ENCODE data around the gene QRFP.

QRFP gene, protein sequence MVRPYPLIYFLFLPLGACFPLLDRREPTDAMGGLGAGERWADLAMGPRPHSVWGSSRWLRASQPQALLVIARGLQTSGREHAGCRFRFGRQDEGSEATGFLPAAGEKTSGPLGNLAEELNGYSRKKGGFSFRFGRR

DNA sequence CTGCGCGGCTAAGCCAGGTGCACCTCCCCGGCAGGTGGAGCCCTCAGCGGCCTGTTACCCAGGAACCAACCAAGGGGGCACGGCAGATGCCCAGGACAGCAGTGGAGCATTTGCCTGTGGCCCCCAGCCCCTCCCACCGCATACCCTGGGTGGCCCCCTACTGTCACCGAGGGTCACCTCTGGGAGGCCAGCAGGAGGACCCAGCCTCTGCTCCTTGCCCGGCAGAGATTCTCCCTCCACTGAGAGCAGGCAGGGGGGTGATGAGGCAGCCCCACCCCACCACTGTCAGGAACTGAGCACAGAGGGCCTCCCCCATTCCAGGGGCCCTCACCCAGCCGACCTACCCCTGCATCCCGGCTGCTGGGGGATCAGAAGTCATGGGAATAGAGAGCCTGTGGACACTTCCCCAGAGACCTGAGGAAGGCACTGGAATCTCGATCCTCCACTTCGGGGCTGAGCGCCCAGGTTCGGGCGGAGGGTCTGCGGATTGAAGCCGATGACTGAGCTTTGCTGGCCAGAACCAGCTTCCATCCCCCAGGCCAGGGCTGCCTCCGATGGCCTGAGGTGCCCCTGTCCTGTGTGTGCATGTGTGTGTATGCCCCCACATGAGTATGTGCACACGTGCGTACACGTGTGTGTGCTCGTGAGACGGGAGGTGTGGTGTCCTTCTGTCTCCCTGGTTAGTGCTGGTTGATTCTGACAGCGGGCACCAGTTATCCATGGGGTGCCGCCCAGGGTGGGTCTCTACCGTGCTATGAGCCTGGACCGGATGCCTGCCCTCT lies at the start of gene QRFP:
QRFP (minus strand) TSS at position 580 of the 782 bp plus-strand sequence. CDS start 2,974 bp downstream, outside the sequence.
- no peak for DNase-seq (ENCODE audit: low spot score)

DNA sequence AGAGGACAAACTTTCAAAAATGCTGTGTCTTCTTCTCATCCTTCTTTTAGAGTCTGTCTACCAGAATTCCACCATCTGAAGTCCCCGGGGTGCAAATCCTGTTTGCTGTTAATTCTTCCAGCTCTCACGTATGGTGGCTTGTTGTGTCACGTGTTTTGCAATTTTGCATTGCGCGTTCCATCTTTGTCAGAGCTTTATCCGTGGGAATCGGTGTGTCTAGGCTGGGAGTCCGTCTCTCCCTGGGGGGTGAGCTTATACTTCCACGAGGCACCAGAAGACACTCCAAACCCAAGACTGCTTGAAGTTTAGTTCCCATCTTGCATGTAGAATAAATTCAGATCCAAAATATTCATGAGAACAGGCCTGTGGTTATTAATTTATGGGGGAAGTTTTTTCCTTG lies 48.6 kb upstream of the QRFP start:
- no peak for DNase-seq (ENCODE audit: low spot score)

DNA sequence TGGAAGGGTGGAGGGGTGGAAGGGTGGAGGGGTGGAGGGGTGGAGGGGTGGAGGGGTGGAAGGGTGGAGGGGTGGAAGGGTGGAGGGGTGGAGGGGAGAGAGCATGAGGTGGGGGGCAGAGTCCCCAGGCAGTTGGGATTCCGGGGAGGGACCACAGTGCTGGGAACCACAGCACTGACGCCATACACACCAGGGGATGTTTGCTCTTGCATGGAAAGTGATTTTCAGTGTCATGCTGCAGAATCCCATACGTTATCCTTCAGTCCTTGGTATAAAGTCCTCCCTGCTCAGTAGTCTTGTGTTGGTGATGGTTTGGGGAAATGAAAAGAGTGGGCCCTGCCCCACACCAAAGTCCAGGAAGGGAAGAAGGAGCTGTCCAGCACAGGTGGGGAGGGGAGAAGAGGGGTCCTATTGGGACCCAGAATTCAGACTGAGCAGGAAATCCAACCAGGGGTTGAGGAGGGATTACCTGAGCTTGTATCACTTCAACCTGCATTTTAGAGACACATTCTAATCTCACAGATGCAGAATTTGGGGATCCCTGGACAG lies 48.0 kb upstream of the QRFP start:
- no peak for DNase-seq (ENCODE audit: low spot score)

DNA sequence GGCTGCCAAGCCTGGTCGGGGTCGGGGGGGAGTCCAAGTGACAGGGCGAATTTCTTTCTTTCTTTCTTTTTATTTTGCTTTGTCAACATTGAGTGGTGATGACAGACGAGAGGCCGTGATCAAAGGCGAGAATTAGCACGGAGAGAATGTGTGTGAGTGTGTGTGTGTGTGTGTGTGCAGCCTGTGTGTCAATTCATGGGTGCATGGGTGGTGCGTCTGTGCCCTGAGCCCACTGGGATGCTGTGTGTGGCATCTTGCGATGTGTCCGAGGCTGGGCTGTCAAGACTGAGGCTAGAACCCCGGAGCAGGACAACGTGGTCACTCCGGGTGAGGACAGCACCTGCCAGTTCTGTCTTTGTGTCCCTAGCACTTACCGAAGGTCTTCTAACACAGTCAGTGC lies 47.2 kb upstream of the QRFP start:
- no peak for DNase-seq (ENCODE audit: low spot score)

DNA sequence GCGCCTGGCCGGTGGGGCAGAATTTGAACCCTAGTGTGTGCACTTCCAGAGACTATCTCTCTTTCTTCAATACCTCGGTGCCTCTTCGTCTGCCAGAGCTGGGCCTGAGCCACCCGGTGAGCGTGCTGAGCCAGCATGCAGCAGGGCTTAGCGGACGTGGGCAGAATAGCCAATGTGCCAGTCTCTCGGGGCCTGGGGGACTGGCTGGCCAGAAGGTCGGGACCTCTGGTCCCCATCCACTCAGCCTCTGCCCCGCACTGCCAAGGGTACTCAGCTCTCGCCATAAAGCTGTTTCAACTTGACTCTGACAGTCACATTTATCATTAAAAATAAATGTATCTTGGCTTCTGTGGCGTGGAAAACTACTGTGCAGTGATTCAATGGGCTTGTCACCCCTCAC lies 46.6 kb upstream of the QRFP start:
- no peak for DNase-seq (ENCODE audit: low spot score)

DNA sequence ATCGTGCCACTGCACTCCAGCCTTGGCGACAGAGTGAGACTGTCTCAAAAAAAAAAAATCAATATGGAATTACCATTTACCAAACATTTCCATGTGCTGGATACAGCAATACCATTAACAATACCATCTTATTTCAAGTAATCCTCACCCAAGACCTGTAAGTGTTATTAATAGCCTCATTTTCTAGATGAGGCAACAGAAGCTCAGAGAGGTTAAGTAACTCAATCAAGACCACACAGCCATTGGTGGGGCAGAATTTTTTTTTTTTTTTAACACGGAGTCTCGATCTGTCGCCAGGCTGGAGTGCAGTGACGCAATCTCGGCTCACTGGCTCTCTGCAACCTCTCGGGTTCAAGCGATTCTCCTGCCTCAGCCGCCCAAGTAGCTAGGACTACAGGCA lies 46.1 kb upstream of the QRFP start:
- no peak for DNase-seq (ENCODE audit: low spot score)

DNA sequence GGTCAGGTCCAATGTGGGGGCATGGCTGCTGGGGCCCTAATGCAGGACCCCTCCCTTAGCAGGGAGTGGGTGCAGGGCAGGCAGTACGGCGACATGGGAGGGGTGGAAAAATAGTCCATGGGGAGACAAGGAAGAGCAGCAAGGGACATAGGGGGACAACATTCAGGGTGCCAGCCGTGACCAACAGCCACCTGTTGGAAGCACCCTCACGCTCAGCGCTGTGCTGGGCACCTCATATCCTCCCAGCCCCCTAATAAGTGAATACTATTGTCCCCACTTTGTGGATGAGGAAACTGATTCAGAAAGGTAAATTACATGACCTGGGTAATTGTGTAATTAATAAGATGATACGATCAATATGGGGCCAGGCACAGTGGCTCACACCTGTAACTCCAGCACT lies 45.5 kb upstream of the QRFP start:
- no peak for DNase-seq (ENCODE audit: low spot score)

DNA sequence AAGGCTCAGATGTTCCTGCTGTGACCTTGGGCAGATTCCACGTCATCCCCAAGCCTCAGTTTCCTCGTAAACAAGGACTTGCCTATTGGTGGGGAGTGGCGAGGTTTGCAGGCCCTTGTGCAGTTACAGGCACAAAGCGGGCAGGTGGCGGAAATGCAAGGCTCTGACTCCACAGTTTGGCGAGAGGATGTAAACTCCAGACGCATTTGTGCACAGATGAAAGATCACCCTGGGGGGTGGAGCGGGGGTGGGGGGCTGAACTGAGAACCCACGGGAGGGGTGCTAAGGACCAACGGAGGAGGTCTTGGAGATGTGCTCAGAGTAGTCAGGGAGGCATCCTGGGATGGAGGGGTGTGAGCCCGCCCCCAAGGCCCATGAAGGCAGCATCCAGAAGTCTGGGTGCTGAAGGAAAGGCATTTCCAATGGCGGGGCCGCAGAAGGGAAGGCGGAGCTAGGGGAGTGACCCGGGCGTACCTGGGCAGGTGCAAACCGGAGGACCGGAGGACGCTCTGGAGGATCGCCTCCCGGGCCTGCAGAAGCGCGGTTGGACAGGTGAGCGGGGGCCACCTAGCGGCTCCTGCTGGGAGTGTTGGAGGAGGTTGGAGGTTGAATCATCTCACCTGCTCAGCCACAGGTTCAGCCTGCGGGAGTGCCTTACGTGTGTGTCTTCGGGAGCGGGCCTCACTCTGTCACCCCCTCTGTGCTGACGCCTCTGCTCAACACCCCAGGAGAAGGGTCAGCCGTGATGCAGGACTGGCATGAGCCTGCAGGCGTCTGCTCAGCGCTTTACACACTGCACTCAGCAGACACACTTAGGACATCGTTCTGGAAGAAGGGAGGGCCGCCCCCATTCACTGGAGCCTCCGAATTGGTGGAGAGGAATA lies 44.3 kb upstream of the QRFP start:
- DNase-seq (ENCODE audit: low spot score) = peak; percentile 68

DNA sequence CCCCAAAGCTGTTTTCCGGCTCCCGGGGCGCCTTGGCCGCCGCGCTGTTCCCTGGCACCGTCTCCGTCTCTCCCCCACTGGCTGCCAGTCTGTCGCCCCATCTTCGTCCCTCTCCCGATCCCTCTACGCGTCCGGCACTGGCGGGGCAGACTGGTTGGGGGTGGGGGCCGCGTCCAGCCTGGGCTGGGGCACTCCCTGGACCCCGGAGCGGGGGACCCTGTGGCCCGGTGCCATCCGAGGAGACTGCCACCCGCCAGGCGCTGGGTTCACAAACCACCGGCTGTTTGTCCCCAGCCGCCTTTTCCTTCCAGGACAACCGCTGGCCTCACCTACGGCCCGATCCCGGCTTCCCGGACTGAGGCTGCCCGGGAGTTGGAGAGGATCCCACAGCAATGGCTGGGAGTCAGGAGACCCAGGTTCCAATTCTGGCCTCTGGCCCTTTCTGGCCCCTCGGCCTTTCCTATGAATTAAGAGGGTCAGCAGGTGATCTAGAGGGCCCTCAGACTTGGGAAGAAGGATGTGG lies 43.5 kb upstream of the QRFP start:
- DNase-seq (ENCODE audit: low spot score) = no peak

DNA sequence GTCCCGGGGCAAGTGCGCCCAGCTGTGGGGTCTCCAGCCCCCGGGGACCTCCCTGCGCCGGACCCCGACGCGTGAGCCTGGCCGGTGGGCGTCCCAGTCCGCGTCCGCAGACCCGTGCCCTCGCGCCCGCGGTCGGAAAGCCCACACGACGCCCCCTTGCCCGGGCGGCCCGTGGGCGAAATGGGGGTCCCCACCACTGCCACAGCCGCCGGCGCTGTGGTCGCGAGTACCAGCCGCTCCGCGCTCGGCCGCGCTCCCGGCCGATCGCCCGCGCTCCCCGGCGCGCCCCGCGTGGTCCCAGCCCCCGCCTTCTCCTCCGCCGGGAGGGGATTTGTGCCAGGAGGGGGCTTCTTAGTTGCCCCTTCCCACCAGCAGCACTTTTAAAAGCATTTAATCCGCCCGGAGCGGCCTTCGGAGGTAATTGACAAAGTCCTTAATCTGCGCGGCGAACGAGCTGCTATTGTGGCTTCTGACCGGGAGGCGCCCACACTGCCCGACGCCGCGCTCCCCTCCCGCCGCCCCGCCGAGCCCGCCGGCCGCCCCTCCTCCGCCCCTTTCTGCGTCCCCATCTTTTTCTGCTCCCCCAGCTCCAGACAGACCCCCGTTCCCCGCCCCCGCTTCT lies 42.9 kb upstream of the QRFP start:
- DNase-seq (ENCODE audit: low spot score) = no peak

DNA sequence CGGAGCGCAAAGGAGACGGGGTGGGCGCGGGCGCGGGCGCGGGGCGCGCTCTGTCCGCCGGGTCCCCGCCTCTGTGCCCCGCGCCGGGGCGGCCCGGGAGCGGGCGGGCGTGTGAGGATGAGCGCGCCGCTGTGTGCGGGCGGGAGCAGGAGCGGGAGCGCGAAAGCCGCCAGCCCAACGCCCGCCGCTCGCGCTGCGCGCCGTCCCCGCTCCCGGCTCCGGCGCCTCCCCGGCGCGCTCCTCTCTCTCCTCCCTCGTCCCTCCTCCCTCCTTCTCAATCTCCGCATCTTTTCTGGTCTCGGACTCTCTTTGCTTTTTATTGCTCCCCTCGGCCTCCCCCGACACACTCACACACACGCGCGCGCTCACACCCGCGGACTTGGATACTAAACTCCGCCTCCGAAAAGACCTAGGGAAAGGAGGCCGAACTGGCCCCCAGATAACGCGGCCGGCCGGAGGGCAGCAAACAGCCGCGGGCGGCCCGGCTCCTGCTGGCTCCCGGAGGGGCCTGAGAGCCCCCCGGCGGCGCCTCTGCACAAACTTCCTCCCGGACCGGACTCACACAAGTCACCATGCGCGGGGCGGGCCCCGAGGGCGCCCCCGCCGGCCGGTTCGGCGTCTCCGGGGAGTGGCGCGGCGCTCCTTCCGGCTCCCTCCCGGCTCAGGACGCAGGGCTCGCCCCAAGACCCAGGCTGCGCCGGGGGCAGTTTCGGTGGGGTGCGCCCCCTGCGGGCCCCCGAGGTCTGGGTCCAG lies 42.2 kb upstream of the QRFP start, which contains the start of gene FIBCD1:
FIBCD1 (minus strand) TSS at position 596 of the 753 bp plus-strand sequence. CDS start 640 bp downstream, outside the sequence.
- no peak for DNase-seq (ENCODE audit: low spot score)

DNA sequence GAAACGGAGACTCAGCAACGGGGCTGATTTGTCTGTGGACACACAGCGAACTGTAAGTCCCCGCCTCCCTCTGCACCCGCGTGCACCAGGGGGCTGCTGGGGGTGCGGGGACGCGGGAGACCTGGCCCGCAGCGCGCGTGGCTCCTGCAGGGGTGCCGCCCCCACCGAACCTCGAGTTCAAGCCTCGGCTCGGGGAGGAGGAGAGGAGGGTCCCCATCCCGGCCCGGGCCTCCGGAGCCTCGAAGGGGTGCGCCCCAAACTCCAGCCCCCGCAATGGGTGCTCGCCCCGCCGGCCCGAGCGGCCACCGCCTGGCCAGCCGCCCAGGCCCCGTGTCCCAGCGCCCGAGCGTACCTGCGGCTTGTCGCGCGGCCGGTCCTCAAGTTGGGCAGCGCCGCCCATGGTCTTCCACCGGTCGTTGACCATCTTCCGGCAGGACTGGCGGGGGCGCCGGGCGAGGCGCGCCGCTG lies 41.6 kb upstream of the QRFP start:
- DNase-seq (ENCODE audit: low spot score) = no peak

DNA sequence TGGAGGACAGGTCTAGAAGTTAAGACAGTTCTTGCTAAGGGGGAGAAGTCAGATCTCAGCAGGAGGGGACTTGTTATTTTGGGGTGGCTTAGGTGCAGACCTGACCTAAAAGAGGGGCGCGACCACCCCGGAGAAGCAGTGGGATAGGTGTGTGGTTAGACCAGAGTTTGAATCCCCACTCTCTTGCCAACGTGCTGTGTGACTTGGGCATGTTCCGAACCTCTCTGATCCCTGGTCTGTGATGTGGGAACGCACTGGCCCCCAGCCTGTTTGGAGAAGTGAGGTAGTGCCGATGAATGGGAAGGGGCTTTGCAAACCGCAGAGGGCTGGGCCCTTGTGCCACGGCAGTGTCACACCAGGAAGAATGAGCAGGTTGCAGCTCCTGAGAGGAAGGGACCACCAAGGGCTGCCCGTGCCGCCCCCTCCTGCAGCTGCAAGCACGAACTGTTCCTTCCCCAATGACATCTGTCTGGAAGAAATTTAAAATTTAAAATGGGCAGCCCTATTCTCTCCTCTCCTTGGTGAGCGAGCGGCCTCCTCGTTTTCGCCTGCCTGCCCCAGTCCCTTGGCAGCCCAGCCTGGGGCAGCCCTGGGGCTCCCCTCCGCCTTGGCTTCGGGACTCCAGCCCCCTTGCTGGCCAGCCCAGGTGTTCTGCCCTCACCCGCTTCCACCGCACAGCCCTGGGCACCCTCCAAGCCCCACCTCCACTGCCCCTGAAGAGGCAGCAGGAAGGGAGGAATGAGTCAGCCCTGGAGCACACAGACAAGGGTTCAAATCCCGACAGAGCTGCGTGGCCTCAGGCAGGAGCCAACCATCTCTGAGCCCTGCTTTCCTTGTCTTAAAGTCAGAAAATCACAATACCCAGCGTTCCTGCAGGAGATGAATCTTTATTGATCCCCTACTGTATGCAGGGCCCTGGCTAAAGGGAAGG lies 40.8 kb upstream of the QRFP start:
- no peak for DNase-seq (ENCODE audit: low spot score)

DNA sequence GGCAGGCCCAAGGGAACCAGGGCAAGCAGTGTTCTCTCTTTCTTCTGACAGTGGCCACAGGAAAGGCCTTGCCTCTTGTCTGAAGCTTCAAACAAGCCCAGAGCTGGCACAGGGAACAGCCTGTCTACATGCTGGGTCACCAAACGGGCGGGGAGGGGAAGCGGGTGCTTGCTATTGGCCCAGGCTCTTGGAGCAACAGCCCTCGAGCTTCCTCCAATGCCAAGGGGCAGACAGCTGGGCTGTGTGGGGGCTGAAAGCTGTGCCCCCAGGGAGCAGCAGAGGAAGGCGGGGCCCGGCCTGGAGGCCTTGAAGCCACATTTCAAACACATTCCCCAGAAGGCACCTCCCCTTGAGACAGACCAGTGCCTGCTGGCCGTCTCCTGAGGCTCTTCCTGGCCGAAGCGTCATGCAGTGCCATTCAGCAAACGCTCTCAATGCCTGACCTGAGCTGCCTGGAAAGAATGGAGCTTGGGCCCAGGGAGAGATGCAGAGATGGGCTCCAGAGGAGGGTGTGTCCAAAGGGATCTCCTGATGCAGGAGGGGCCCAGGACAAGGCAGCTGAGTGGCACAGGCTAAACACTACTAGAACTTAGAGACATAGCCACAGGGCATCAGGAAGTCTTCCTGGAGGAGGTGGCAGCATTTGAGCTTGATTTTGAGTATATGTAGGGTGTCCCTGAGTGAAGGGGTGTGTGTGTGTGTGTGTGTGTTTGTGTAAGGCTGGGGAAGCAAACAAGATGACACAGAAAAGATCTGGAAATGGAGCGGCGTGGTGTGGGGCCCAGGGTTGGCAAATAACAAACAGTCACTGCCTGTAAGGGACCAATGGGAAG lies 39.9 kb upstream of the QRFP start:
- DNase-seq (ENCODE audit: low spot score) = no peak

DNA sequence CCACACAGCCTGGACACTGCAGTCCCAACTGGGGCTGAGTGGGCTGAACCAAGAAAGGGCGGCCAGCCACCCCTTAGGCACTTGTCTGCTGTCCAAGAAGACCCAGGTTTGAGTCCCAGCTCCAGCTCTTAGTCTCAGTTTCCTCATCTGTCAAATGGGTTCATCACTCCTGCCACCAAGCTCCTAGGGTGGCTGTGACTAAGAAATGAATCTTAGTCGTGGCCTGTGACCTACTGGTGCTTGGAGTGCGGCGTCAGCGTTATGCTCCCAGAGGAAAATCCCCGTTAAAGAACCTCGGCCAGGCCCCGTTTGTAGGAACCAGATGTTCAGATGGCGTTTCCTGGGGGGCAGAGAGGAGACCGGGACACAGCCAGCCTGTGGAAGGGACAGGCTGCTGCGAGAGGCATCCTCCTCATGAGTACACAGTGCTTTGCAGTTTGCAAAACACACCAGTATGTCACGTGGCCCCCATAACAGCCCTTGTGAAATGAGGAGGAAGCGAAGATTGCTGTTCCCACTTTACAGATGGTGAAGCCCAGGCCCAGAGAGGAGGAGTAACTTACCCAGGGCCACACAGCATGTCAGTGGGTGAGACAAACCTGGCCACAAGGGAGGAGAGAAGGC lies 39.1 kb upstream of the QRFP start:
- no peak for DNase-seq (ENCODE audit: low spot score)

DNA sequence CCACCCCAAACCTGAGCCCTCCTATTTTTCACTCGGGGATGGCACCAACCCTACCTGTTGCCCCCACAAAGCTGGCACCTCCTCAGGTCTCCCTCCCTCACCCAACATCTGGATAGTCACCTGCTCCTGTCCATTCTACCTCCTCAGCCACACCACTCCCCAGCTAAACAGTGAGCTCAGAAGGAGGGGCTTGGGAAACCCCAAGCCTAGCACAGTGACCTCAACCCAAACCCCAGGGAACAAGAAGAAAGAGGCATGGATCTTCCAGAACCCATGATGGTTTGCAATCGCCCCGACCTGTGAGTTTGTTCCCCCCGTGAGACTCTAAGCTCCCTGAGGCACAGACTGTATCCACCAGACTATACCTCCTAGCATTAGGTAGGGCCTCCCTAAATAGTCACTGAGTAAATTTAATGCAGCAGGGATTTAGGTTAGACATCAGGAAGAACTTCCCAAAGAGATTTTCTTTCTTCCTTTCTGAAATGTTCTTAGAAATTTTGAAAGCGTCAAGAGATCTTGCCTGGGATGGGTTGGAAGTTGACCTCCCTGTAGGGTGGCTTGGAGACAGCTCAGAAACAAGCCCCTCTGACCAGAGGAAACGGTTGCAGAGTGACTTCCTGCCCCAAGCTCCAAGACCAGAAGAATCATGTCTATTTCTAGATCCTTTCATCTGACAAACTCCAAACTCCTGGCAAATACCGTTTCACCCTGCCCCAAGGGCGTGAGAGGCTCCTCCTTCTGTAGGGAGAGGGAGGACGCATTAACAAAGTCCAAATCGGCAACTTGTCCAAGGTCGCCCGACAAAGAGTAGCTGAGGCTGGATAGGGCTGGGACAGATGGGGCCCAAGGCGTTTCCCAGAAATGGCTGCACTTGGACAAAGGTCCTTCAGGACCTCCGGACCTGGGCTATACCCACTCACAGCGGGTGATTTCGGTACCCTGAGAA lies 38.4 kb upstream of the QRFP start:
- no peak for DNase-seq (ENCODE audit: low spot score)

DNA sequence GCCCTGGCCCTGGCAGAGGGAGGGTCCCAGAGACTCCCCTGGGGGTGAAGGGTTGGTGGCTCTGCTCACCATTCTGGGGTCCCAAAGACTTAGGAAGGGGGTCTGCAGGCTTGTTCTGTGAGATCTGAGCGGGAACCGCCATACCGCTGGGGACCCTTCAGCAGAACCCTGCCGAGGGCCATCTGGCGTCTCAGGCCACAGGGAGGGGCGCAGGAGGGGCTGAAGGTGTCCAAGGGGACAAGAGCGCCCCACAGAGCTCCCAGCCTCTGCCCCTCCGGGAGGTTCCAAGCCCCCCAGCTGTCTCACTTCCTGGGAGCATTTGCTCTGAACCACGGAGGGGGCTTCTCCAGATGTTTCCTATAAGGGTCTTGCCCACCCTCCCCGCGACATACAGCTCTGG lies 37.6 kb upstream of the QRFP start:
- DNase-seq (ENCODE audit: low spot score) = no peak
